Right ventricle myocardium inferior (tissue), 1 donor: Measurements from ENCODE around the gene CDKN2AIPNL. TPM values are rescaled to one million over a fixed set of nuclear protein-coding genes. Genes with fewer than 3 reads are reported as not detected.

Experiments used
- ATAC-seq: fragments of 200-7000 bp; cut with Tn5 transposase; one replicate; pipeline ENCODE4 v1.9.1; 2020; ENCODE audit warnings: mild to moderate bottlenecking, moderate library complexity
- DNase-seq: peaks from one replicate; pipeline ENCODE4 v3.0.0; 2021; ENCODE audit errors: missing footprints
- intact Hi-C: fragments of 100-400 bp; cut with DNase I; formaldehyde crosslinking; loops from one replicate; pipeline ENCODE4 v1.11.0; 2022
- long read RNA-seq: library from polyadenylated mRNA; unstranded; transcript quantifications from one replicate; pipeline ENCODE4 v2.0.0, GENCODE V29; 2021
- total RNA-seq: library from RNA; stranded (reverse); fragmentation: NEBNext Ultra II Directional; extraction: Animal tissue kit (Norgen Biotek cat#: 25700); gene quantifications from one replicate; pipeline ENCODE4 v1.2.1, GENCODE V29; 2021
- donor health status: DM: no; HTN: yes; CAD: no; lungs with severe emphysema.

The CDKN2AIPNL gene
- 45.7 TPM for total RNA-seq
- long read RNA-seq, transcript CDKN2AIPNL-202 (3 exons, 1,223 nt) = major isoform, 24 of 26 reads
- long read RNA-seq, partial matches to known transcripts = 2 of 26 reads
- long read RNA-seq, other reads (novel, unspliced or antisense) = 0 of 26 reads

- ATAC-seq (peak; percentile 100), DNase-seq (peak; percentile 96)
- intact Hi-C loops = loop anchor here (1.0 to 5.0 kb wide), 4 partner anchors 27 to 166 kb away; no protein-coding TSS in a partner anchor
Observed at GRCh38 chr5:134411546-134412266, at the start of gene CDKN2AIPNL. CDKN2AIPNL (minus strand) TSS chr5:134411881; CDS start chr5:134411854, 27 bp downstream.

- DNase-seq = no peak
- no peak for ATAC-seq
- intact Hi-C loops = no loop called here
Observed at GRCh38 chr5:134460551-134460950, 48.9 kb upstream of the CDKN2AIPNL start.

- DNase-seq (no peak), ATAC-seq (no peak)
- intact Hi-C loops = no loop called here
Observed at GRCh38 chr5:134459491-134459890, 47.8 kb upstream of the CDKN2AIPNL start.

- intact Hi-C loops = no loop called here
- ATAC-seq (peak; percentile 41), DNase-seq (no peak)
Observed at GRCh38 chr5:134459010-134459403, 47.3 kb upstream of the CDKN2AIPNL start.

- DNase-seq = peak; percentile 78
- intact Hi-C loops = no loop called here
- ATAC-seq = peak; percentile 60
Observed at GRCh38 chr5:134458234-134459009, 46.7 kb upstream of the CDKN2AIPNL start.

GRCh38 chr5:134457801-134458200 is 46.1 kb upstream of the CDKN2AIPNL start:
- intact Hi-C loops = no loop called here
- DNase-seq (no peak), ATAC-seq (no peak)

- intact Hi-C loops = no loop called here
- no peak for ATAC-seq
- no peak for DNase-seq
Observed at GRCh38 chr5:134456825-134457224, 45.1 kb upstream of the CDKN2AIPNL start.

- intact Hi-C loops = no loop called here
- ATAC-seq = no peak
- DNase-seq = no peak
Observed at GRCh38 chr5:134455466-134455865, 43.8 kb upstream of the CDKN2AIPNL start.

GRCh38 chr5:134453016-134453415 is 41.3 kb upstream of the CDKN2AIPNL start:
- ATAC-seq = no peak
- intact Hi-C loops = no loop called here
- DNase-seq = no peak

GRCh38 chr5:134451936-134452505 is 40.3 kb upstream of the CDKN2AIPNL start:
- intact Hi-C loops = no loop called here
- DNase-seq = no peak
- peak; percentile 72 for ATAC-seq

GRCh38 chr5:134451225-134451935 is 39.7 kb upstream of the CDKN2AIPNL start:
- ATAC-seq (no peak), DNase-seq (no peak)
- intact Hi-C loops = no loop called here

- intact Hi-C loops = no loop called here
- ATAC-seq (no peak), DNase-seq (no peak)
Observed at GRCh38 chr5:134450374-134450773, 38.7 kb upstream of the CDKN2AIPNL start.

- intact Hi-C loops = no loop called here
- DNase-seq (no peak), ATAC-seq (no peak)
Observed at GRCh38 chr5:134449167-134449566, 37.5 kb upstream of the CDKN2AIPNL start.

GRCh38 chr5:134447815-134448520 is 36.3 kb upstream of the CDKN2AIPNL start:
- ATAC-seq (no peak), DNase-seq (no peak)
- intact Hi-C loops = no loop called here

GRCh38 chr5:134446938-134447337 is 35.3 kb upstream of the CDKN2AIPNL start:
- DNase-seq (no peak), ATAC-seq (no peak)
- intact Hi-C loops = no loop called here

- ATAC-seq (no peak), DNase-seq (no peak)
- intact Hi-C loops = no loop called here
Observed at GRCh38 chr5:134445856-134446818, 34.5 kb upstream of the CDKN2AIPNL start.

GRCh38 chr5:134444941-134445471 is 33.3 kb upstream of the CDKN2AIPNL start:
- ATAC-seq (no peak), DNase-seq (no peak)
- intact Hi-C loops = no loop called here
